HepG2 (cell line): ENCODE results near the gene MACROD2. TPM values are rescaled to one million over a fixed set of nuclear protein-coding genes. Genes with fewer than 3 reads are reported as not detected.
A peak's percentile ranks its signal among the peaks of the same experiment; 100 is the strongest.

Experiments
- ATAC-seq: fragments of 200-7000 bp; cut with Tn5 transposase; 3 replicates; pipeline ENCODE4 v1.9.1; 2020; ENCODE audit warnings: mild to moderate bottlenecking, moderate library complexity
- BruUV-seq: library from RNA; stranded (reverse); fragments of 400-500 nt; replicated peaks from 2 replicates; lab custom pipeline; 2021; lab: Mats Ljungman, UMichigan
- CTCF ChIA-PET: fragments of 300-600 bp; formaldehyde crosslinking; extraction: SDS; loops from one replicate; lab custom pipeline; 2021; ENCODE audit warnings: low total read pairs, inconsistent platforms, low intra/inter-chr PET ratio; lab: Yijun Ruan, JAX
- POLR2A ChIA-PET: fragments of 350-600 bp; sonication (Branson Sonifier 250); formaldehyde crosslinking; loops from one replicate; lab custom pipeline; 2020; ENCODE audit warnings: antibody characterized with exemption, inconsistent platforms; lab: Yijun Ruan, JAX
- DNase-seq: peaks from one replicate; pipeline ENCODE4 v3.0.0-alpha.2; 2015; ENCODE audit warnings: low spot score
- FAIRE-seq: peaks from 3 replicates; lab custom pipeline; 2011; peaks lifted over from hg19 to GRCh38; lab: Jason Lieb, UNC
- H2AFZ ChIP-seq: one replicate; pipeline ENCODE4 v1.6.1; 2011; ENCODE audit warnings: low read length, inconsistent platforms
- H3K27ac ChIP-seq: fragments of 300-600 bp; 3 replicates; pipeline ENCODE4 v1.8.0; 2011; ENCODE audit warnings: mixed run types, mild to moderate bottlenecking, mixed read lengths, low read length, inconsistent platforms; ENCODE audit not compliant: insufficient read depth; ENCODE audit errors: extremely low read length
- H3K27me3 ChIP-seq, 2 experiments: fragments of 200-600 bp in 1 of 2; 2 replicates in 1 of 2; 3 replicates in 1 of 2; pipeline versions ENCODE4 v1.6.0 to v1.8.0; 2011; ENCODE audit warnings: low read length in 2 of 2, mild to moderate bottlenecking in 2 of 2, moderate library complexity in 2 of 2, inconsistent platforms in 1 of 2; ENCODE audit not compliant: insufficient read depth in 2 of 2, control insufficient read depth in 1 of 2
- H3K36me3 ChIP-seq, 2 experiments: fragments of 200-600 bp in 1 of 2; replicated peaks in 1 of 2; 2 replicates in 1 of 2; 3 replicates in 1 of 2; pipeline versions ENCODE4 v1.5.1 to v1.8.0; 2011; ENCODE audit warnings: low read length in 2 of 2, inconsistent platforms in 1 of 2; ENCODE audit not compliant: insufficient read depth in 2 of 2, control insufficient read depth in 1 of 2
- H3K4me1 ChIP-seq: 2 replicates; pipeline ENCODE4 v1.5.1; 2012; ENCODE audit warnings: low read length, inconsistent platforms; ENCODE audit not compliant: insufficient read depth
- H3K4me2 ChIP-seq: 2 replicates; pipeline ENCODE4 v1.6.0; 2011; ENCODE audit warnings: low read depth, low read length, inconsistent platforms
- H3K4me3 ChIP-seq, 3 experiments: fragments of 200-600 bp in 1 of 3; sonication (generic), shearing (Covaris generic) in 1 of 3; replicated peaks in 1 of 3; 2 replicates each; pipeline ENCODE4 v1.5.1; 2011 to 2016; ENCODE audit warnings: low read length in 3 of 3, inconsistent platforms in 2 of 3, low read depth in 2 of 3, mild to moderate bottlenecking in 2 of 3, control low read depth in 1 of 3, mixed read lengths in 1 of 3; ENCODE audit not compliant: insufficient read depth in 1 of 3
- H3K79me2 ChIP-seq: one replicate; pipeline ENCODE4 v1.6.1; 2011; ENCODE audit warnings: low read length, inconsistent platforms; ENCODE audit not compliant: insufficient read depth
- H3K9ac ChIP-seq: 2 replicates; pipeline ENCODE4 v1.6.0; 2011; ENCODE audit warnings: mild to moderate bottlenecking, low read depth, low read length, inconsistent platforms; ENCODE audit not compliant: insufficient read depth
- H3K9me3 ChIP-seq: 2 replicates; pipeline ENCODE4 v1.5.1; 2012; ENCODE audit warnings: mild to moderate bottlenecking, low read length
- H4K20me1 ChIP-seq: 2 replicates; pipeline ENCODE4 v1.6.0; 2011; ENCODE audit warnings: inconsistent platforms, mild to moderate bottlenecking, low read length, moderate library complexity; ENCODE audit not compliant: insufficient read depth
- CBFB ChIP-seq: sonication (generic); formaldehyde crosslinking; IDR thresholded peaks from 2 replicates; pipeline ENCODE4 v1.4.0; 2020; ENCODE audit warnings: missing genetic modification reagents
- CEBPG ChIP-seq: IDR thresholded peaks from 2 replicates; pipeline ENCODE4 v1.6.1; 2016
- GABPA ChIP-seq, 2 experiments: IDR thresholded peaks; 2 replicates each; pipeline ENCODE4 v1.6.1; 2011 to 2016; ENCODE audit warnings: low read depth in 2 of 2, low read length in 1 of 2, missing biosample characterization in 1 of 2, missing genetic modification characterization in 1 of 2
- GFI1 ChIP-seq: sonication (generic); formaldehyde crosslinking; IDR thresholded peaks from 2 replicates; pipeline ENCODE4 v1.5.0; 2020; ENCODE audit warnings: missing genetic modification reagents, mild to moderate bottlenecking, borderline replicate concordance
- NFYC ChIP-seq: IDR thresholded peaks from 2 replicates; pipeline ENCODE4 v1.6.1; 2016; ENCODE audit warnings: missing genetic modification reagents, missing compliant biosample characterization
- PPARG ChIP-seq: conservative IDR thresholded peaks from 2 replicates; pipeline ENCODE4 v1.6.1; 2016; ENCODE audit warnings: missing biosample characterization, missing genetic modification reagents
- ZMYM4 ChIP-seq: sonication (generic); formaldehyde crosslinking; IDR thresholded peaks from 2 replicates; pipeline ENCODE4 v1.8.1; 2023; ENCODE audit warnings: mild to moderate bottlenecking, missing genetic modification reagents
- ZNF644 ChIP-seq: IDR thresholded peaks from 2 replicates; pipeline ENCODE4 v1.6.1; 2016; ENCODE audit warnings: low read depth
- WGBS: methylation state at CpG from one replicate; pipeline ENCODE4 v1.1.6; 2017; ENCODE audit warnings: low lambda C conversion rate; 5-methylcytosine and 5-hydroxymethylcytosine counted together
- in situ Hi-C: cut with HindIII; loops from 2 replicates; pipeline ENCODE4 v1.10.0; 2017; ENCODE audit warnings: low pct_unique_long_range_greater_than_20kb; ENCODE audit not compliant: extremely low pct_ligation_motif_present
- intact Hi-C: fragments of 100-400 bp; cut with micrococcal nuclease; formaldehyde crosslinking; loops from one replicate; pipeline ENCODE4 v1.10.0; 2022; ENCODE audit not compliant: unreplicated experiment
- polyA plus RNA-seq, 8 experiments: library from polyadenylated mRNA; depleted of rRNA in 3 of 8; stranded (reverse) in 7 of 8; unstranded in 1 of 8; fragments of >200 nt; fragmentation: Illumina TruSeq in 4 of 8; extraction: Trizol in 4 of 8; gene quantifications; 2 replicates each; pipeline versions ENCODE4 v1.2.1 to v1.2.3, GENCODE V29; 2011 to 2016; ENCODE audit warnings: low read depth in 4 of 8, missing spikeins in 1 of 8, mixed read lengths in 1 of 8; ENCODE audit not compliant: insufficient read depth in 1 of 8
- total RNA-seq, 5 experiments: library from RNA; depleted of rRNA; stranded (reverse); fragments of >200 nt; fragmentation: Illumina TruSeq; extraction: Trizol; gene quantifications; 2 replicates each; pipeline ENCODE4 v1.2.3, GENCODE V29; 2016; ENCODE audit warnings: low read depth in 1 of 5
- TF ChIP-seq, protein P1 (sequence below): sonication (generic); formaldehyde crosslinking; IDR thresholded peaks from 2 replicates; pipeline ENCODE4 v1.8.0; 2022; ENCODE audit warnings: mild to moderate bottlenecking, missing genetic modification reagents; ENCODE audit not compliant: insufficient replicate concordance
- TF ChIP-seq, protein P2 (sequence below): sonication (generic); formaldehyde crosslinking; IDR thresholded peaks from 2 replicates; pipeline ENCODE4 v1.8.1; 2022; ENCODE audit warnings: mild to moderate bottlenecking, missing genetic modification reagents
- TF ChIP-seq, protein P3 (sequence below): sonication (generic); formaldehyde crosslinking; IDR thresholded peaks from 2 replicates; pipeline ENCODE4 v1.4.0; 2020; ENCODE audit warnings: missing genetic modification reagents
- TF ChIP-seq, protein P4 (sequence below), 2 experiments: sonication (generic) in 1 of 2; formaldehyde crosslinking in 1 of 2; IDR thresholded peaks; 2 replicates each; pipeline versions ENCODE4 v1.5.1 to v1.6.1; 2011 to 2020; ENCODE audit warnings: borderline replicate concordance in 1 of 2, low read depth in 1 of 2, low read length in 1 of 2, mild to moderate bottlenecking in 1 of 2, missing genetic modification reagents in 1 of 2, moderate library complexity in 1 of 2

The MACROD2 gene
- total and polyA plus RNA-seq, 2 of the 13 experiments (the other 11 are each of a cell fraction or from before 2014, with no cell fraction given) = 0.13 to 0.51 TPM

DNA sequence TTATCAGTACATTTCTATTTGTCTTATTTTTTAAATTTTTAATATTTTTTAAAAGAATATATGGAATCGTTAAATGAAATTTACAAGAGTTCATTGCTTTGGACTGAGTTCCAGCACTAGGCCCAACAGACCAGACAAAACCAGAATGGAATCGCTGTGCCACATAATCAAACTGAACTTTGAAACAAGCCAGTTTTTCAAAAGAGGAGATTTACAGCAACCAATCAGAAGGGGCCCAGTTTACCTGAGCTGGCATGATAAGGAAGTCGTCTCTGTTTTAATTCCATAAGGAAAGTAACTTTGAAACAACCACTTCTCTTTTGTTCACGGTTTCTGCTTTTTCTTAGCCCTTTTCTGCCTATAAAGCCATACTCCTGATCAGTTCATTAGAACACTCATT lies 635.7 kb downstream of the MACROD2 start:
- no peaks in the 10 kb centered on the region for H3K79me2 ChIP-seq
- intact Hi-C loops = no loop called here
- H3K9me3 ChIP-seq = peaks cover 12% of the 10 kb centered on the region; the same call in 1 of the 2 replicates
- ChIA-PET POLR2A (no interaction called here), CTCF (no interaction called here)
- in situ Hi-C loops = no loop called here
- no peak overlapping the region for H3K27ac ChIP-seq
- DNase-seq (no peak), ATAC-seq (no peak), FAIRE-seq (no peak)
- no peak overlapping the region; a peak in 1 of 6 replicates for H3K4me3 ChIP-seq
- no peak for TF ChIP-seq GFI1
- TF ChIP-seq NFYC (CRISPR knock-in tag) = 0 out of 2 replicates have a peak, but pooled peaks have one; percentile 21
- no peaks in the 10 kb centered on the region for H3K27me3 ChIP-seq
- no peak overlapping the region for H3K9ac ChIP-seq
- H3K4me2 ChIP-seq = no peak overlapping the region
- WGBS = 44% methylated on average over 4 of the region's 4 CpGs
- no peaks in the 10 kb centered on the region for H3K4me1 ChIP-seq
- H4K20me1 ChIP-seq = no peaks in the 10 kb centered on the region
- H2AFZ ChIP-seq = no peak overlapping the region
- BruUV-seq = no TSS peak
- no peaks in the 10 kb centered on the region for H3K36me3 ChIP-seq

DNA sequence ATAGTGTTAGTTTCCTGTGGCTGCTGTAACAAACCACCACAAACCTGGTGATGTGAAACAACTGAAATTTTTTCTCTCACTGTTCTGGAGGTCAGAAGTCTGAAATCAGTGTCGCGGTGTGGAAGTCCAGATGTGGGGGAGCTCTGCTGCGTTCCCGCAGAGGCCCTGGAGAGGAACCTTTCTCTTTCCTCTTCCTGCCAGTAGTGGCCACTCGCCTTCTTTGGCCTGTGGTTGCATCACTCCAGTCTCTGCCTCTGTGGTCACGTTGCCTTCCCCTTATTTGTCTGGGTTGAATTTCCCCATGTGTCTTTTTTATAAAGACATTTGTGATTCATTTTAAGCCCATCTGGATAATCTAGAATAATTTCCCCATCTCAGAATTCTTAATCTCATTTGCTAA lies 637.6 kb downstream of the MACROD2 start:
- no peaks in the 10 kb centered on the region for H3K4me1 ChIP-seq
- H4K20me1 ChIP-seq = no peaks in the 10 kb centered on the region
- H3K9me3 ChIP-seq = peaks cover 6% of the 10 kb centered on the region; the same call in 1 of the 2 replicates
- intact Hi-C loops = no loop called here
- no peaks in the 10 kb centered on the region for H3K36me3 ChIP-seq
- H3K27me3 ChIP-seq = no peaks in the 10 kb centered on the region
- no peaks in the 10 kb centered on the region for H3K79me2 ChIP-seq
- CTCF ChIA-PET = no interaction called here
- no peak overlapping the region for H3K4me2 ChIP-seq
- ATAC-seq = peak; percentile 97
- no peak overlapping the region for H2AFZ ChIP-seq
- peak; percentile 20 for DNase-seq
- no peak overlapping the region for H3K9ac ChIP-seq
- H3K27ac ChIP-seq = no peak overlapping the region
- 16% methylated on average over 6 of the region's 6 CpGs for WGBS
- no peak overlapping the region for H3K4me3 ChIP-seq
- in situ Hi-C loops = no loop called here
- peak; percentile 32 for FAIRE-seq
- no TSS peak for BruUV-seq
- POLR2A ChIA-PET = no interaction called here
- TF ChIP-seq GABPA (IDR thresholded peaks at IDR 0.05; ENCODE audit: low read depth, low read length) (0 out of 2 replicates have a peak, but pooled peaks have one; percentile 19), GABPA (CRISPR knock-in tag; IDR thresholded peaks at IDR 0.05; ENCODE audit: low read depth) (peak; percentile 67), CEBPG (CRISPR knock-in tag) (peak; percentile 89), ZNF644 (CRISPR knock-in tag) (no peak), PPARG (no peak), ZMYM4 (CRISPR knock-in tag) (0 out of 2 replicates have a peak, but pooled peaks have one; percentile 17), CBFB (CRISPR knock-in tag) (0 out of 2 replicates have a peak, but pooled peaks have one; percentile 47)
- TF ChIP-seq, protein P1, sequence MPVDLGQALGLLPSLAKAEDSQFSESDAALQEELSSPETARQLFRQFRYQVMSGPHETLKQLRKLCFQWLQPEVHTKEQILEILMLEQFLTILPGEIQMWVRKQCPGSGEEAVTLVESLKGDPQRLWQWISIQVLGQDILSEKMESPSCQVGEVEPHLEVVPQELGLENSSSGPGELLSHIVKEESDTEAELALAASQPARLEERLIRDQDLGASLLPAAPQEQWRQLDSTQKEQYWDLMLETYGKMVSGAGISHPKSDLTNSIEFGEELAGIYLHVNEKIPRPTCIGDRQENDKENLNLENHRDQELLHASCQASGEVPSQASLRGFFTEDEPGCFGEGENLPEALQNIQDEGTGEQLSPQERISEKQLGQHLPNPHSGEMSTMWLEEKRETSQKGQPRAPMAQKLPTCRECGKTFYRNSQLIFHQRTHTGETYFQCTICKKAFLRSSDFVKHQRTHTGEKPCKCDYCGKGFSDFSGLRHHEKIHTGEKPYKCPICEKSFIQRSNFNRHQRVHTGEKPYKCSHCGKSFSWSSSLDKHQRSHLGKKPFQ (CRISPR knock-in tag) = no peak
- TF ChIP-seq, protein P2, sequence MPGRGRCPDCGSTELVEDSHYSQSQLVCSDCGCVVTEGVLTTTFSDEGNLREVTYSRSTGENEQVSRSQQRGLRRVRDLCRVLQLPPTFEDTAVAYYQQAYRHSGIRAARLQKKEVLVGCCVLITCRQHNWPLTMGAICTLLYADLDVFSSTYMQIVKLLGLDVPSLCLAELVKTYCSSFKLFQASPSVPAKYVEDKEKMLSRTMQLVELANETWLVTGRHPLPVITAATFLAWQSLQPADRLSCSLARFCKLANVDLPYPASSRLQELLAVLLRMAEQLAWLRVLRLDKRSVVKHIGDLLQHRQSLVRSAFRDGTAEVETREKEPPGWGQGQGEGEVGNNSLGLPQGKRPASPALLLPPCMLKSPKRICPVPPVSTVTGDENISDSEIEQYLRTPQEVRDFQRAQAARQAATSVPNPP (CRISPR knock-in tag) = no peak
- TF ChIP-seq, protein P3, sequence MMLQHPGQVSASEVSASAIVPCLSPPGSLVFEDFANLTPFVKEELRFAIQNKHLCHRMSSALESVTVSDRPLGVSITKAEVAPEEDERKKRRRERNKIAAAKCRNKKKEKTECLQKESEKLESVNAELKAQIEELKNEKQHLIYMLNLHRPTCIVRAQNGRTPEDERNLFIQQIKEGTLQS (CRISPR knock-in tag) = peak; percentile 73; the same call in 1 of the 2 replicates
- TF ChIP-seq, protein P4, sequence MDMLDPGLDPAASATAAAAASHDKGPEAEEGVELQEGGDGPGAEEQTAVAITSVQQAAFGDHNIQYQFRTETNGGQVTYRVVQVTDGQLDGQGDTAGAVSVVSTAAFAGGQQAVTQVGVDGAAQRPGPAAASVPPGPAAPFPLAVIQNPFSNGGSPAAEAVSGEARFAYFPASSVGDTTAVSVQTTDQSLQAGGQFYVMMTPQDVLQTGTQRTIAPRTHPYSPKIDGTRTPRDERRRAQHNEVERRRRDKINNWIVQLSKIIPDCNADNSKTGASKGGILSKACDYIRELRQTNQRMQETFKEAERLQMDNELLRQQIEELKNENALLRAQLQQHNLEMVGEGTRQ (IDR thresholded peaks at IDR 0.05; ENCODE audit: low read depth, low read length) = no peak
- TF ChIP-seq, protein P4 (CRISPR knock-in tag; IDR thresholded peaks at IDR 0.05; ENCODE audit: borderline replicate concordance) = no peak
